G401.6 (cell line): ENCODE measurements around the gene ARHGAP44.

Experiments used
- FAIRE-seq: peaks from 2 replicates; lab custom pipeline; 2012; peaks lifted over from hg19 to GRCh38; lab: Jason Lieb, UNC

ARHGAP44 gene

GRCh38 chr17:12995106-12995895 is 206.0 kb downstream of the ARHGAP44 start:
- no peak for FAIRE-seq

GRCh38 chr17:12995896-12996295 is 206.6 kb downstream of the ARHGAP44 start:
- no peak for FAIRE-seq

GRCh38 chr17:12996357-12996756 is 207.1 kb downstream of the ARHGAP44 start:
- no peak for FAIRE-seq

GRCh38 chr17:12996941-12997340 is 207.6 kb downstream of the ARHGAP44 start:
- no peak for FAIRE-seq

GRCh38 chr17:12998461-12998860 is 209.2 kb downstream of the ARHGAP44 start:
- no peak for FAIRE-seq

- no peak for FAIRE-seq
Observed at GRCh38 chr17:12998874-12999273, 209.6 kb downstream of the ARHGAP44 start.

- no peak for FAIRE-seq
Observed at GRCh38 chr17:13000561-13000960, 211.3 kb downstream of the ARHGAP44 start.

GRCh38 chr17:13001991-13002615 is 212.8 kb downstream of the ARHGAP44 start:
- FAIRE-seq, result no peak

GRCh38 chr17:13002761-13003453 is 213.6 kb downstream of the ARHGAP44 start:
- peak; percentile 72 for FAIRE-seq

GRCh38 chr17:13003454-13003851 is 214.2 kb downstream of the ARHGAP44 start:
- no peak for FAIRE-seq

- no peak for FAIRE-seq
Observed at GRCh38 chr17:13003927-13004326, 214.6 kb downstream of the ARHGAP44 start.

- no peak for FAIRE-seq
Observed at GRCh38 chr17:13004336-13004735, 215.0 kb downstream of the ARHGAP44 start.

GRCh38 chr17:13005530-13005929 is 216.2 kb downstream of the ARHGAP44 start:
- FAIRE-seq, result no peak

GRCh38 chr17:13008461-13008860 is 219.2 kb downstream of the ARHGAP44 start:
- FAIRE-seq, result no peak

- FAIRE-seq, result no peak
Observed at GRCh38 chr17:13010959-13011358, 221.7 kb downstream of the ARHGAP44 start.

- FAIRE-seq, result no peak
Observed at GRCh38 chr17:13014801-13015200, 225.5 kb downstream of the ARHGAP44 start.

- no peak for FAIRE-seq
Observed at GRCh38 chr17:13016881-13017654, 227.8 kb downstream of the ARHGAP44 start.

- FAIRE-seq, result peak; percentile 99
Observed at GRCh38 chr17:13017655-13018459, 228.6 kb downstream of the ARHGAP44 start, which contains the start of gene ELAC2. Gene ELAC2 (minus strand): TSS chr17:13018027. CDS start chr17:13017947, 80 bp downstream.

- no peak for FAIRE-seq
Observed at GRCh38 chr17:13024016-13024415, 234.7 kb downstream of the ARHGAP44 start.

- peak; percentile 67 for FAIRE-seq
Observed at GRCh38 chr17:13024526-13025257, 235.4 kb downstream of the ARHGAP44 start.

- FAIRE-seq, result no peak
Observed at GRCh38 chr17:13025258-13025627, 235.9 kb downstream of the ARHGAP44 start.
